Measurements from ENCODE around the gene ABTB2.
"Not testable (repeated sequence)": the region's sequence is repeated elsewhere in the genome, so short reads cannot be mapped to it uniquely, and the experiment has no call there.

The ABTB2 gene

GRCh38 chr11:34238533-34238932 lies 119.3 kb downstream of the ABTB2 start:
- DNase-seq (ENCODE audit: low read depth): no peak

DNA sequence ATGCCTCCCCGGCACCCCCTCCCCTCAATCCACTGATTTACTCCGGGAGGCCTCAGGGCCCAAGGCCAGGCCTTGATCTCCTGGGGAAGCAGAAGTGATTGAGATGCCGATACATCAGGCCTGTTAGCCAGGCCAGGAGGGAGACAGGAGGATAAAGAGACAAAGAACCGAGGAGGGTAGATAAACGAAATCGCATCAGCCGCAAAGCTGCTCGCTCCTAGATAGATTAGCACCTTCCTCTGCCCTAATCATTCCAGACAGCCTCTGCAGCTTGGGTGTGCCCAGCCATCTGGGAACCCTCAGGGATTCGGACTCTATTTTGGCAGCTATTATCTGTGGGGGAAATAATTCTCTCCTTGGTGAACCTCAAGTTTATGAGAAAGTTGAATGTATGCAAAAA lies 121.2 kb downstream of the ABTB2 start:
- no peak for DNase-seq (ENCODE audit: low read depth)

- no peak for DNase-seq (ENCODE audit: low read depth)
These were observed 122.2 kb downstream of the ABTB2 start for GRCh38 chr11:34235591-34236071.

DNA sequence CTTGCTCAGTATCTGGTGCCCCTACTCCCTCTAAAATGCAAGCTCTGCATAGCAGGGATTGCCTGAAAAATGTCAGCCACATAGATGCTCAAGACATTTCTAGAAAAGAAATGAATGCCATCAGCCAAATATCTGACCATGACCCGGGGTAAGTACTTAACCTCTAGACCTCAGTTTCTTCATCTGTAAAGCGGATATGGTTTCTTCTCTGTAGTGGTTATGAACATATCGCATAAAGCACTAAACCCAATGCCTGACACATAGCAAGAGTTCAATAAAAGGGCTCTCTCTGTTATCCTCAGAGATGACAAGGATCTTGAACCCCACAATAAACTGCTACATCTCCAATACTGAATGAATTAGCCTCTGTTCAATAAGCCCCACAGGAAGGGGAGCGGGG lies 122.6 kb downstream of the ABTB2 start:
- no peak for DNase-seq (ENCODE audit: low read depth)

- no peak for DNase-seq (ENCODE audit: low read depth)
These were observed 123.6 kb downstream of the ABTB2 start for GRCh38 chr11:34234086-34234740.

GRCh38 chr11:34233215-34233614 lies 124.6 kb downstream of the ABTB2 start:
- no peak for DNase-seq (ENCODE audit: low read depth)

GRCh38 chr11:34232807-34233206 lies 125.0 kb downstream of the ABTB2 start:
- no peak for DNase-seq (ENCODE audit: low read depth)

DNA sequence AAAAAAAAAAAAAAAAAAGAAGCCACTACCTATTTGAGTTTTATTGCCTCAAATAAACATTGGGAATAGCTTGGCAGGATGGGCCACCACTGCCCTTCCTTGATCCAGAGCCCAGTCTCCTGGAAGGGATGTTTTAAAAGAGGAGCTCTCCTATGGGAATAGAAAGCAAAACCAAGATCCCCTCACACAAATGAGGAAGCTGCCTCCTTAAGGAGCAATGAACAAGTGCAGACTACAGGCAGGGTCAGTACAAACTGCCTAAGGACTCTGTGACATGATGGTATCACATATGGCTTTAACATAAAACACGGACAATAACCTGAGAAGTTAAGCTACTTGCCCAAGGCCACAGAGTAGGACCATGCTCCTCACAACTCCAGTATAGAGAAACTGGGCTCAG lies 131.6 kb downstream of the ABTB2 start:
- DNase-seq (ENCODE audit: low read depth): no peak

DNA sequence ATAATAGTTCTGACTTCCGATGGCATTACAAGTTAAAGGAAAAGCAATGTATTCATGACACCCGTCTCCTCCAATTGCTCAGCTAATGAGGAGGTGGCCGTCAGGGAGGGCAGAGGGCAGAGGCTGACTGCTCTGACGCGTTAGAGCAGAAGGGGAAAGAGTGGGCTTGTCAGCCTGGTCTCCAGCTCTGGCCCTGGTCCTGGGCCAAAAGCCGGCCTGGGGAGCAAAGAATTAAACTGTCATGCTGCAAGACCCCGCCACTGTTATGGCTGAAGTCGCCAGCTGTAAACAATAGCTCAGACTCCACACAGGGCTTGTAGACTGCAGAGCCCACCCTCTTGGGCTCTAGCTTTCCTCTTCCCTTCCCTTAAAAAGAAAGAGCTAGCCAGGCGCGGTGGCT lies 132.7 kb downstream of the ABTB2 start:
- DNase-seq (ENCODE audit: low read depth): no peak

DNA sequence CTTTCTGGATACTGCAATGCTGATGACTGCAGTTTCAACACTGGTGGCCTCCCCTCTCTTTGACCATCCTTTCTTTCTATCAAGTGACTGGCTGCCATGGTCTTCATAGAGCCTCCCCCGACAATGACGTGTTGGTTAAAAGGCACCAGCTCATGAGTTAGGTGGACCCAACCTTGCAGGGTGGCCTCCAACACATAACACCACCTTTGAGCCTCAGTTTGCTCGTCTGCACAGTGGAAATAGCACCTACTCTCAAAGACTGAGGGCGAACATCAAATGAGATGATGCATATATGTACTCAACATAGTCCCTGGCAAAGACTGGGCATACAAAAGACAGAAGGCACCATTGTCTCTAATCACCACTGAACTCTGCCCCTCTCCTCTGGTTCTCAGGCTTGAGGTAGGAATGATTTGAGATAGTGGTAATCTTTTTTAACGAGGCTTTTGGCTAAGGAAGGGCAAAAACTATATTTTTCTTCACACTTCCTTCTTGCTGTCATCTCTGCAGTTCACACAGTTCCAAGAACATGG lies 133.3 kb downstream of the ABTB2 start:
- no peak for DNase-seq (ENCODE audit: low read depth)

DNA sequence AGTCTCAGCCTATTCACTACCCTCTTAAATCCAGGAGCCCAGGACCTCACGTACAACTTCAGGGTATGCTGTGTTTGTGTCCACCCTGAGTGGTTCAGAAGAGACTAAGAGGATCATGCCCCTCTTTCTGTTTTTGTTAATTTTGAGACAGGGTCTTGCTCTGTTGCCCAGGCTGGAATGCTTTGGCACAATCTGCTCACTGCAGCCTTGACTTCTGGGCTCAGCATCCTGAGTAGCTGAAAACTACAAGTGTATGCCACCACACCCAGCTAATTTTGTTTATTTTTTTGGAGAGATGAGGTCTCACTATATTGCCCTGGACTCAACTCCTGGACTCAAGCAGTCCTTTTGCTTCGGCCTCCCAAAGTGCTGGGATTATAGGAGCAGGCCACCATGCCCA lies 133.9 kb downstream of the ABTB2 start:
- no peak for DNase-seq (ENCODE audit: low read depth)

DNA sequence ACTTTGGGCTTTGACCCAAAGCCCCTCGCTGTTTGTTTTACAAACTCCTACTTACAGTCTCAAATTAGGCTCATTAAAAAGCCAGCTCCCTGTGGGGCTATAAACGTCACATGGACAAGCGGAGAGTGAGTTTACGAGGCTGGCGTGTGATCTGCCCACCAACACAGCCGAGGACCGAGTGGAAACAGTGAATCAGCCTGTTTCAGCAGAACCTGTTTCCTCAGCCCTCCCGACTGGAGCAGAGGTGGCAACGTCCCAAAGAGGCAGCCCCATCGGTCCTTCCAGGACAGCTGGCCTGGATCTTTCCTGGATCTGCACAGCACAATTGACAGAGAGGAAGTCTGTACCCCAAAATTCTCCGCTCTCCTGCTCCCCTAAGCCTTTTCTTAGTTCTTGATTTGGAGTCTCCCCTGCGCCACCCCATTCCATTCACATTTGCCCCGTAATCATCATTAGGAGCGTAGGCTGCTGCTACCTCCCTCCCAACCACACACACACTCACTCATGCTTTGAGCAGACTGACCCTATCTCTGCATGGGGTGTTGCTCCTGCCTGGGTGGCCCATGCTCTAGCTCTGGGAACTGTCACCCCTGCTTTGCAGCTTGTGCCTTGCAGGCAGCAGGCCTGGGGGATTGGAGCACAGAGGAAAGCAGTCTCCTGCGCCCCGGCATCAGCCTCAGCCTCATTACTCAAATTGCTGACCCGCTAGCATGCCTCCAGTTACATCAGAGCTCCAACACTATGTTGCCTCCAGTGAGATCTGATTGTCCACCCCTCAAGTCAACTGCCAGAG lies 134.6 kb downstream of the ABTB2 start:
- peak; percentile 30 for DNase-seq (ENCODE audit: low read depth)

DNA sequence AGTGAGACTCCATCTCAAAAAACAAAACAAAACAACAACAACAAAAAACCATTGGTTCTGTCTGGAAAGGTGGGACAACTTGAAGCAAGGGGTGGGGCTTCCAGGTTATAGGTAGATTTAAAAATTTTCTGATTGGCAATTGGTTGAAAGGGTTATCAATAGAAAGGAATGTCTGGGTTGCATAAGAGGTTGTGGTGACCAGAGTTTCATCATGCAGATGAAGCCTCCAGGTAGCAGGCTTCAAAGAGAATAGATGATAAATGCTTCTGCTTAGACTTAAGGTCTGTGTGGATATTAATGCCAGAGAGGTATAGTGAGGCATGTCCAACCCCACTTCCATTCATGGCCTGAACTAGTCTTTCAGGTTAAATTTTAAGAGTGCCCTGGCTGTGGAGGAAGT lies 135.8 kb downstream of the ABTB2 start:
- no peak for DNase-seq (ENCODE audit: low read depth)

GRCh38 chr11:34219941-34220370 lies 137.9 kb downstream of the ABTB2 start:
- DNase-seq (ENCODE audit: low read depth): no peak

DNA sequence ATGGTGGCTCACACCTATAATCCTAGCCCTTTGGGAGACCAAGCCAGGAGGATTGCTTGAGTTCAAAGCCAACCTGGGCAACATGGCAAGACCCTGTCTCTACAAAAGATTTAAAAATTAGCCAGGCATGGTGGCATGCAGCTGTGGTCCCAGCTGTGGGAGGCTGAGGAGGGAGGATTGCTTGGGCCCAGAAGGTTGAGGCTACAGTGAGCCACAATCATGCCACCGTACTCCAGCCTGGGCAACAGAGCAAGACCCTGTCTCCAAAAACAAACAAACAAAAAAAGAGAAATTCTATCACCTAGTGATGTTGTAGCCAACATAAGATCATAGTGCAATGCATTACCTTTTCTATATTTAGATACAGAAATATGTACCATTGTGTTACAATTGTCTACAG lies 138.5 kb downstream of the ABTB2 start:
- no peak for DNase-seq (ENCODE audit: low read depth)

- DNase-seq (ENCODE audit: low read depth): not testable (repeated sequence)
These were observed 139.1 kb downstream of the ABTB2 start for GRCh38 chr11:34218756-34219155.

GRCh38 chr11:34218067-34218466 lies 139.7 kb downstream of the ABTB2 start:
- DNase-seq (ENCODE audit: low read depth): no peak

GRCh38 chr11:34216706-34217105 lies 141.1 kb downstream of the ABTB2 start:
- DNase-seq (ENCODE audit: low read depth): no peak

GRCh38 chr11:34215806-34216453 lies 141.9 kb downstream of the ABTB2 start:
- DNase-seq (ENCODE audit: low read depth): no peak

DNA sequence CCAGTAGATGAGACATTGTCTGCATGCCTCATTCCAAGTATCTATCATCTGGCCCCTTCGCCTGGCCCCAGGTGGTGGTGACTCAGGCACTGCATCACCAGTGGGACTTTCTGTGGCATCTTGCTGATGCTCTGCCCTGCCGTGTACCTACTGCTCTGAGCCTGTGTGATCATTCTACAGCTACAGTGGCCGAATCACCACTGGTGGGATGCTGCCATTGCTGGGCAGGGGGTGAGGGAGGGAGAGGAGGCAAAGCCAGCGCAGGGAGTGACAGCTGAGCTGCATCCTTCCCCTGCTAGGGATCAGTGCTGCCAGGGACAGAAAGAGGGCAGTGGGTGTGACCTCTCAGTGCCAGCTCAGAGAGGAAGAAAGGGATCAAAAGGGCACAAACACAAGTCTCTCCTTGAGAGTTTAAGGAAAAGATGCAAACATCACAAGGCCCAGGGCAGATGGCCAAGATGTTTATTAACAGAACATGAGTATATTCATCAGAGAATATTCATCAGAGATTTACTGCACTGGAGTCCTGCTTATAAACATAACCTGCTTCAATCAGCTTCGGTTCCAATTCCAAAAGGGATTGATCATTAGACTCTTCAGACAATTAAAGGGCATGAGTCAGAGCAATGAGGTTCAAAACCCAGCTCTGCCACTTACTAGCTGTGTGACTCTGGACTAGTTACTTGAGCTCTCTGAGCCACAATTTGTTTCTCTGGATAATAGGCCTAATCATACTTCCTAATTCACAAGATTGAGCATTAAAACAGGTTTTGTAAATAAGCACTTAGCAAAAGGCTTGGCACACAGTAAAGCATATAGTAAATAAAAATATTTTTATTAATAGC lies 142.6 kb downstream of the ABTB2 start:
- DNase-seq (ENCODE audit: low read depth): no peak

GRCh38 chr11:34213366-34213765 lies 144.4 kb downstream of the ABTB2 start:
- DNase-seq (ENCODE audit: low read depth): no peak

DNA sequence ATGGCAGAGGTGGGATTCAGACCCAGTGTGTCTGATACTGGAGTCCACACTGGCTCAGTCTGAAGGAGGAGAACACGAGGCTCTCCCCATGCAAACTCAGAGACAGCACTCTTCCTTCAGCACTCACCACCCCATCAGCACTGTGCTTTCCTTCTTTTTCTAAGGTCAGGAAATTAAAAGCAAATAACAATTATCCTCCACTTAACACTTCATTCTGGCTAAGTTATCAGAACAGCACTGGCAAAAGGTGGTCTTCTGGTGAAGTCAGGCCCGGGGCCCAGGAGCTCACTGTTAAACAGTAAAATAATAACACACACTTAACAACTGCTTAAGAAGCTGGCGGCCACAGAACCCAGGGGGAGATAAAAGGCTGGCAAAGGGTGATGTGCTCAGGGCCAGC lies 145.2 kb downstream of the ABTB2 start:
- DNase-seq (ENCODE audit: low read depth): no peak

Measured in fibroblast of the conjunctiva (primary cell).